LNCaP clone FGC (cell line): Measurements from ENCODE around the gene TCF21.
"Not testable (repeated sequence)": the region's sequence is repeated elsewhere in the genome, so short reads cannot be mapped to it uniquely, and the experiment has no call there.

Experiments used
- DNase-seq: peaks from one replicate; pipeline ENCODE4 v3.0.0-alpha.2; 2011; ENCODE audit warnings: low read depth
- H3K4me3 ChIP-seq: 2 replicates; pipeline ENCODE4 v1.5.1; 2011; ENCODE audit warnings: mild to moderate bottlenecking, low read depth, low read length, control low read depth
- TF ChIP-seq, protein P1 (sequence below): IDR thresholded peaks from 2 replicates; pipeline ENCODE4 v1.5.1; 2012; ENCODE audit warnings: mild to moderate bottlenecking; ENCODE audit not compliant: control insufficient read depth, insufficient read depth; ENCODE audit errors: extremely low read depth

The TCF21 gene

DNA sequence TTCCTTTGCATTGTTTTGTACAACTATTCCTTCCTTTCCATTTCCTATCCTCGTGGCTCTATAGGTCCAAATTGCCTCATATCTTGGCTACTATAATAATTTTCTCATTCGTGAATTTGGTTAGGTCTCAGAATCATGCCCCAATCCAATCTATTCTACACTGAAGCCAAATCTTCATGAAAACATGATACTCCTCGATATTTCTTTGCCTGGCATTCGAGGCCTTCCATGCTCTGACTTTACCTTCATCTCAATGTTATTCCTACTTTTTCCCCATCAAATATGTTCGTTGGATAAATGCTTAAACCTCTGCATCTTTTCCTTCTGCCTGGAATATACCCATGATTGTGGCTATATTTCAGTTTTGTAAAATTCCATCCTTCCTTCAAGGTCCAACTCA lies 30.4 kb downstream of the TCF21 start:
- TF ChIP-seq, protein P1, sequence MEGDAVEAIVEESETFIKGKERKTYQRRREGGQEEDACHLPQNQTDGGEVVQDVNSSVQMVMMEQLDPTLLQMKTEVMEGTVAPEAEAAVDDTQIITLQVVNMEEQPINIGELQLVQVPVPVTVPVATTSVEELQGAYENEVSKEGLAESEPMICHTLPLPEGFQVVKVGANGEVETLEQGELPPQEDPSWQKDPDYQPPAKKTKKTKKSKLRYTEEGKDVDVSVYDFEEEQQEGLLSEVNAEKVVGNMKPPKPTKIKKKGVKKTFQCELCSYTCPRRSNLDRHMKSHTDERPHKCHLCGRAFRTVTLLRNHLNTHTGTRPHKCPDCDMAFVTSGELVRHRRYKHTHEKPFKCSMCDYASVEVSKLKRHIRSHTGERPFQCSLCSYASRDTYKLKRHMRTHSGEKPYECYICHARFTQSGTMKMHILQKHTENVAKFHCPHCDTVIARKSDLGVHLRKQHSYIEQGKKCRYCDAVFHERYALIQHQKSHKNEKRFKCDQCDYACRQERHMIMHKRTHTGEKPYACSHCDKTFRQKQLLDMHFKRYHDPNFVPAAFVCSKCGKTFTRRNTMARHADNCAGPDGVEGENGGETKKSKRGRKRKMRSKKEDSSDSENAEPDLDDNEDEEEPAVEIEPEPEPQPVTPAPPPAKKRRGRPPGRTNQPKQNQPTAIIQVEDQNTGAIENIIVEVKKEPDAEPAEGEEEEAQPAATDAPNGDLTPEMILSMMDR: no peak
- no peak for DNase-seq
- no peak overlapping the region for H3K4me3 ChIP-seq

DNA sequence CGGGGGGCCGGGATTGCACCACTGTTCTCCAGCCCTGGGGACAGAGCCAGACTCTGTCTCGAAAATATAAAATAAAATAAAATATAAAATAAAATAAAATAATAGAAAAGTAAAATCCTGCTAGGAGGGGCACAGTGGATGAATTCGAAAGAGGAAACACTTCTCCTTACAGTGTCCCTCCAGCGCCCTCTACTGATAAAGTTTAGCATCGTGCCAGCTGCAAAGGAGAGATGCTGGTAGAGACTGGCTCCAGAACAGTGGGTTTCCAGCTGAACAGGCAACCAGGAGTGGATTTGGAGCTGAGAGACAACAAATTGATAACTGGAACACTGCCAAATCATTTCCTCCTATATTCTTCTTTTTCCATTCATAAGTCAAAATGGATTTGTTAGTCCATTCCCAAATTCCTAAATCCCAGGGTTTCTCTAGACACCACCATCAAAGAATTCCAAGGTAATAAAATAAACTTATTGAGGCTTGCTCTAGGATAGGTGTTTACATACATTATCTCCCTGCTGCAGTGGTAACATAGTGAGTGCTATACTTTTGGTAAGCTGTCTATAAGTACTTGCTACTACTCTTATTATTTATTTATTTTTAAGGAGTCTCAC lies 32.4 kb downstream of the TCF21 start:
- DNase-seq: peak; percentile 35
- TF ChIP-seq, protein P1: peak; percentile 80
- no peak overlapping the region for H3K4me3 ChIP-seq

DNA sequence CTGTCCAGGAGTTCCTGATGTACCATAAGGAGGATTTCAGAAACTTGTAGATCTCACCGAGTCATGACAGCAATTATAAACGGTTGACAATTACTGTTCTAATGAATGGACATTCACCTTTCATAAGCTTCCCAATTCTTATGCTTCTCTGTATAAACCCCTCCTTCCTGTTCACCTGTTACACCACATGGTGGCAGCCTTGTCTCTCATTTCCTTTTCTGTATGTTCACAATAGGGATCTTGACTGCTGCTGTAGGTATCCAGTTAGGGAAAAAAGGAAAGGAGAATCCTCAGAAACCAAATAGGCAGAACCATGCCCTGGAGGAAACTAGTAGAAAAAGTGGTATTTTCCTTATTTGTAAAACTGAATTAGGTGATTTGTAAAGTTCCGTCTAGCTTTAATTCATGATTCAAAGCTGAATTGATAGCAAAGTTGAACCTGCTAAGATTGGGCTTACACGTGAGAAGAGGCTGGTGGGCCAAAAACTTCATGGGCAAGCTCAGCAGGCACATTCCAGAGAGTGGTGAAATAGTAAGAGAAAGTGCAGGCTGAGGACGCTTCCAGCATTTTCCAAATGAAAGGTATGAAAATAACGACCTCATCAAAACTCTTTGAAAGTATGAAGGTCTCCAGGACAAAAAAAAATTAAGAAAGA lies 35.2 kb downstream of the TCF21 start:
- H3K4me3 ChIP-seq: no peak overlapping the region
- TF ChIP-seq, protein P1: peak; percentile 85
- DNase-seq: peak; percentile 68

DNA sequence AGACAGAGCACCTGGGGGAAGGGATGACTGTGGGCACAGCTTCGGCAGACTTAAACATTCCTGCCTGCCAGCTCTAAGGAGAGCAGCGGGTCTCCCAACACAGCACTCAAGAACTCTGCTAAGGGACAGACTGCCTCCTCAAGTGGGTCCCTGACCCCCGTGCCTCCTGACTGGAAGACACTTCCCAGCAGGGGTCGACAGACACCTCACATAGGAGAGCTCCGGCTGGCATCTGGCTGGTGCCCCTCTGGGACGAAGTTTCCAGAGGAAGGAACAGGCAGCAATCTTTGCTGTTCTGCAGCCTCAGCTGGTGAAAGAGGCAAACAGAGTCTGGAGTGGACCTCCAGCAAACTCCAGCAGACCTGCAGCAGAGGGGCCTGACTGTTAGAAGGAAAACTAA lies 42.3 kb downstream of the TCF21 start:
- DNase-seq, H3K4me3 ChIP-seq: not testable (repeated sequence)

DNA sequence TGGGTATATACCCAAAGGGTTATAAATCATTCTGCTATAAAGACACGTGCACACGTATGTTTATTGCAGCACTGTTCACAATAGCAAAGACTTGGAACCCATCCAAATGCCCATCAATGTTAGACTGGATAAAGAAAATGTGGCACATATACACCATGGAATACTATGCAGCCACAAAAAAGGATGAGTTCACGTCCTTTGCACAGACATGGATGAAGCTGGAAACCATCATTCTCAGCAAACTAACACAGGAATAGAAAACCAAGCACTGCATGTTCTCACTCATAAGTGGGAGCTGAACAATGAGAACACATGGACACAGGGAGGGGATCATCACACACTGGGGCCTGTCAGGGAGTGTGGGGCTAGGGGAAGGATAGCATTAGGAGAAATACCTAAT lies 47.4 kb downstream of the TCF21 start:
- DNase-seq, H3K4me3 ChIP-seq: not testable (repeated sequence)

DNA sequence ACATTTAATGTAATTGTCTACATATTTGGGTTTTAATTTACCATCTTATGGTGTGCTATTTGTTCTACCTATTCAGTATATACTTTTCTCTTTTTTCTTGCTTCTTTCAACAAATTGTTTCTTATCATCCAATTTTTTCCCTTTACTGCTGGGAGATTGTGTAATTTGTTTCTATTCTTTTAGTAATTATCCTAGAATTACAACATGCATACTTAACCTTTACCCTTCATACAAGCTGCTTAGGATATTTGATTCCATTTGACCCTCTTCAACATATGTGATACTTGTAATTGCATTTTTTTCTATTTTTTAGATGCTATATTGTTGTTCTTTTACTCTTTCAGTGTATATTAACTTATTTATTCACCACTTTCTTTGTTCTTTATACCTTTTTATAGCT lies 49.0 kb downstream of the TCF21 start:
- H3K4me3 ChIP-seq: no peak overlapping the region
- TF ChIP-seq, protein P1: no peak
- no peak for DNase-seq

DNA sequence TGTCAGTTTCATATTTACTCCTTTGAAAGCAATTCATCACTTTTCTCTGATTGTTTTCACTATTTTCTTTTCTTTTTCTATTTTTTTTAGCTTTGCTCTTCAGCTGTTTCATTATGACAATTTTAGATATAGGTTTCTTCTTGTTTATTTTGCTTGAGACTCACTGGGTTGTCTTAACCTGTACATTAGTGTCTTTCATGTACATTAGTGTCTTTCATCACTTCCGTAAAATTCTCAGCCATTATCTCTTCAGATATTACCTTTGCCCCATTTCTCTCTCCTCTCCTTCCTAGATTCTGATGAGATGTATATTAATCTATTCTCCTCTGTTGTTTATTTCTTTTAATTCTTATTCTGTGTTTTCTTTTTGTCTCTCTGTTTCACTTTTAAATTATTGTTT lies 49.6 kb downstream of the TCF21 start:
- H3K4me3 ChIP-seq: no peak overlapping the region
- TF ChIP-seq, protein P1: no peak
- no peak for DNase-seq
